Stimulated activated memory B cell treated with anti-CD40 and anti-IgM and Interleukin-4, amounts not matched to agents 10 μg/mL and 1 μg/mL and 100 μg/mL, for 72 hours (primary cell): Measurements from ENCODE around the gene LMTK2.

ENCODE experiments used
- ATAC-seq: fragments of 150-1000 bp; cut with Tn5 transposase; 2 replicates; pipeline ENCODE4 v1.10.0; 2021
- H3K27ac Mint-ChIP-seq: one replicate; pipeline ENCODE4 v1.8.0; 2022; ENCODE audit warnings: mild to moderate bottlenecking, mixed read lengths
- H3K27me3 Mint-ChIP-seq: one replicate; pipeline ENCODE4 v1.8.0; 2022; ENCODE audit warnings: mixed read lengths
- H3K36me3 Mint-ChIP-seq: one replicate; pipeline ENCODE4 v1.8.0; 2022; ENCODE audit warnings: mixed read lengths
- H3K4me1 Mint-ChIP-seq: one replicate; pipeline ENCODE4 v1.8.0; 2022; ENCODE audit warnings: mixed read lengths
- H3K4me3 Mint-ChIP-seq: one replicate; pipeline ENCODE4 v1.8.0; 2022; ENCODE audit warnings: mild to moderate bottlenecking, moderate library complexity, mixed read lengths
- H3K9me3 Mint-ChIP-seq: one replicate; pipeline ENCODE4 v1.8.0; 2022; ENCODE audit warnings: mixed read lengths

The LMTK2 gene

DNA sequence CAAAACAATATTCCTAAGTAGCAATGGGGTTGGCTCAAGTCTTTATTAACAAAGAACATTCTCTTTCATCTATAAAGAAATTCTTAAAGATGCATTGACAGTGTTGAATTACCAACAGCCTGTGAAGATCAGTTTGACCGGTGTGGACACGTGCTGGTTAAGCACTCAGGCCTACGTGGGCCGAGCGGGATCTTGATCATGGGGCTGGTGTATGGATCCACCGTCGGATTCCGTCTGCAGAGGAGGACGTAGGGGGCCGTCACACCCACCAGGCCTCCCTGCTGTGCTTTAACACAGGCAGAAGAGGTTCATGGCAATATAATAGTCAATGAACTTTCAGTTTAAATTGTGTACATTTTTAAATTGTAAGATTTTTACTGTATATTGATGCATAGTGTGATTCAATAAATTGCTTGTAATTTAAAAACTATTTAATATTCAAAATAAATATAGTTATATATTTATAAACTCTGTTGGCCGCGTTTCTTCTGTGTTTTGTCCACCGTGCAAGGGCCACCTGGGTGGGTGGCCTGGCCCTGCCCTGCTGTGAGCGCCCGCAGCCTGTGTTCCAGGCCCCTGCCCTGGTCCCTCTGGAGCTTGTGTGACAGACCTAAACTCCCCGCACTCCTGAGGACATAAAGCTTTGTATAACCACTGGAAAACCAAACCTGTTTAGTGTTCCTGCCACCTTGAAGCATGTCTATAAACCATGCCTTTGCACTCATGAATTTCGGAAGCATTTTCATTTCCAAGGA, 102.7 kb downstream of the LMTK2 start:
- Mint-ChIP-seq H3K36me3 (peaks cover 33% of the 10 kb centered on the region), H3K27me3 (peaks cover 65% of the 10 kb centered on the region), H3K9me3 (no peaks in the 10 kb centered on the region), H3K4me1 (peaks cover 15% of the 10 kb centered on the region), H3K4me3 (no peak overlapping the region), H3K27ac (no peak overlapping the region)
- ATAC-seq = no peak

GRCh38 chr7:98210513-98211220, 104.0 kb downstream of the LMTK2 start:
- peaks cover 15% of the 10 kb centered on the region for H3K4me1 Mint-ChIP-seq
- no peak overlapping the region for H3K27ac Mint-ChIP-seq
- H3K9me3 Mint-ChIP-seq = no peaks in the 10 kb centered on the region
- peaks cover 26% of the 10 kb centered on the region for H3K36me3 Mint-ChIP-seq
- H3K4me3 Mint-ChIP-seq = peak overlapping the region; percentile 21
- H3K27me3 Mint-ChIP-seq = peaks cover 53% of the 10 kb centered on the region
- ATAC-seq = no peak

- peaks cover 26% of the 10 kb centered on the region for H3K36me3 Mint-ChIP-seq
- H3K27ac Mint-ChIP-seq = no peak within 1 kb of the TSS
- H3K4me3 Mint-ChIP-seq = peak within 1 kb of the TSS; percentile 36
- ATAC-seq = peak; percentile 21
- H3K9me3 Mint-ChIP-seq = no peaks in the 10 kb centered on the region
- H3K4me1 Mint-ChIP-seq = peaks cover 15% of the 10 kb centered on the region
- H3K27me3 Mint-ChIP-seq = peaks cover 53% of the 10 kb centered on the region
Observed at GRCh38 chr7:98211221-98211675, 104.6 kb downstream of the LMTK2 start, which contains the start of gene BHLHA15. Gene BHLHA15 (plus strand): TSS chr7:98211439. CDS start chr7:98212310, 871 bp downstream.

DNA sequence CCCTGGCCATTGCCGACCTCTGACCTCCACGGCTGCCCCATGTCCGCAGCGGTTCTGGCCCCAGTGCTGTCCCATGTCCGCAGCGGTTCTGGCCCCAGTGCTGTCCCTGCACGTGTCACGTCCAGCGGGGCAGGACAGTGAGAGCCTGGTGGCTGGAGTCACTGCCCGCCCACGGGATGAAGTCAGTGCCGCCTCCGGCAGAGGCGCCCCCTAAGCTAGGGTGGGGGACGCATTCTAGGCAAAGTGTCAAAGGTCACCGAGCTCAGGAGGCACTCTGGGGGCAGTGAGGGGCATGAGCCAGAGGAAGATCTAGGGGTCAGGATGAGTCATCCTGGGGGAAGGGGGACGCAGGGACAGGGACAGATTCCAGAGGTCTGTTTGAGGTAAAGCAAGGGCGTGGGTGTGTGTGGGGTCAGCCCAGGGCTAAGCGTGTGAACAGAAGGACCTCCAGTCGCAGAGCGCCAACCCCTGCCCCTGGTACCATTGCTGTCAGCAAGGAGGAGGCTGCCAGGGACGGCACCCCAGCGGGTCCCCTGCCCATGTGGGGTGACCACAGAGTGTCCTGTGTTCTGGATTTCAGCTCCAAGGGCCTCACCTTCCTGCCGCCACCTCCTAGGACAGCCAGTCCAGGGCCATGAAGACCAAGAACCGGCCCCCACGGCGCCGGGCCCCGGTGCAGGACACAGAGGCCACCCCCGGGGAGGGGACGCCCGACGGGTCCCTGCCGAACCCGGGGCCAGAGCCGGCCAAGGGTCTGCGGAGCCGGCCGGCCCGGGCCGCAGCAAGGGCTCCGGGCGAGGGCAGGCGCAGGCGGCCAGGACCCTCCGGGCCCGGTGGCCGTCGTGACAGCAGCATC, 105.2 kb downstream of the LMTK2 start:
- Mint-ChIP-seq H3K4me1 (peaks cover 15% of the 10 kb centered on the region), H3K4me3 (peak overlapping the region; percentile 36), H3K27ac (no peak overlapping the region)

DNA sequence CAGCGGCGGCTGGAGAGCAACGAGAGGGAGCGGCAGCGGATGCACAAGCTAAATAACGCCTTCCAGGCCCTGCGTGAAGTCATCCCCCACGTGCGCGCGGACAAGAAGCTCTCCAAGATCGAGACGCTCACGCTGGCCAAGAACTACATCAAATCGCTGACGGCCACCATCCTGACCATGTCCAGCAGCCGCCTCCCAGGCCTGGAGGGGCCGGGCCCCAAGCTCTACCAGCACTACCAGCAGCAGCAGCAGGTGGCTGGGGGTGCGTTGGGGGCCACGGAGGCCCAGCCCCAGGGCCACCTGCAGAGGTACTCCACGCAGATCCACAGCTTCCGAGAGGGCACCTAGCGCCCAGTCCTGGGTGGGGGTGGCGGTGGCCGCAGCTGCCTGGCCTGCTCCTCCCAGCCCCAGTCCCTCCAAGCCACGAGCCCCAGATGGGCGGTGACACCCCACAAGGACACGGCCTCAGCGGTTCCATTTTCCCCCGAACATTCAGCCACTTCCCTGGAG, 105.9 kb downstream of the LMTK2 start:
- Mint-ChIP-seq H3K27me3 (peaks cover 40% of the 10 kb centered on the region), H3K27ac (no peak overlapping the region), H3K4me1 (peaks cover 15% of the 10 kb centered on the region), H3K4me3 (no peak overlapping the region), H3K36me3 (peaks cover 26% of the 10 kb centered on the region), H3K9me3 (no peaks in the 10 kb centered on the region)
- no peak for ATAC-seq

More for the DNA sequence above, 105.2 kb downstream of the LMTK2 start:
- Mint-ChIP-seq H3K9me3 (no peaks in the 10 kb centered on the region), H3K36me3 (peaks cover 26% of the 10 kb centered on the region), H3K27me3 (peaks cover 46% of the 10 kb centered on the region)
- ATAC-seq = peak; percentile 51

DNA sequence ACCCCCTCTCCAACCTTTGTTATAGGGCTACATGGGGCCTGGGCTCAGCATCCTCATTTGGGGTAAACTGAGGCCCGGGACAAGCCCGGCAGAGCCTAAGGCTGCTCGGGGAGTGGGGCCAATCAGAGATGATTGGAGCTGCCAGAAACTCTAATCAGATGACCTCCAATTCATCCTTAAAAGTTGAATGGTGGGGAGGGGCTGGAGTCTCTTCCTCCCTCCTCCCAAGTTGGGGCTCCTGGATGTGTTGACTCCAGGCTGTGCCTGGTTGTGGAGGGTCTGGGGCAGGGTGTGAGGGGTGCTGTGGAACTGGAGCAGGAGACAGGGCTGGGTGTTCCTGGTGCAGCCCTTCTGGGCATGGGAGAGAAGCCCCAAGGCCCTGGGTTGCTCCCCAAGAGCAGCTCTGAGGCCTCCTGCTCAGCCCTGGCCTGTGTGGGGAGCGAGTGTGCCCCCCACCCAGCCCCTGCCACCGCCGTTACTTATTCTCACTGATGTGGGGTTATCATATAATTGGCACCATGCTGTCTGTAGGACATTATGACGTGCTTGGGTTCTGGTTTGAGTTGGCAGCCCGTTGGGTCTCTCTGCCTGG, 106.7 kb downstream of the LMTK2 start:
- no peak overlapping the region for H3K4me3 Mint-ChIP-seq
- no peak for ATAC-seq
- H3K9me3 Mint-ChIP-seq = no peaks in the 10 kb centered on the region
- H3K4me1 Mint-ChIP-seq = peaks cover 21% of the 10 kb centered on the region
- peaks cover 40% of the 10 kb centered on the region for H3K27me3 Mint-ChIP-seq
- H3K27ac Mint-ChIP-seq = no peak overlapping the region
- H3K36me3 Mint-ChIP-seq = peaks cover 31% of the 10 kb centered on the region

- Mint-ChIP-seq H3K27ac (no peak overlapping the region), H3K4me3 (no peak overlapping the region), H3K27me3 (peaks cover 40% of the 10 kb centered on the region)
Observed at GRCh38 chr7:98213888-98214810, 107.5 kb downstream of the LMTK2 start.

GRCh38 chr7:98214811-98215321, 108.2 kb downstream of the LMTK2 start:
- Mint-ChIP-seq H3K9me3 (no peaks in the 10 kb centered on the region), H3K27me3 (peaks cover 36% of the 10 kb centered on the region), H3K36me3 (peaks cover 40% of the 10 kb centered on the region), H3K27ac (no peak overlapping the region), H3K4me3 (no peak overlapping the region), H3K4me1 (peaks cover 33% of the 10 kb centered on the region)
- no peak for ATAC-seq

More at GRCh38 chr7:98213888-98214810, 107.5 kb downstream of the LMTK2 start:
- Mint-ChIP-seq H3K9me3 (no peaks in the 10 kb centered on the region), H3K36me3 (peaks cover 37% of the 10 kb centered on the region), H3K4me1 (peaks cover 29% of the 10 kb centered on the region)
- ATAC-seq = no peak

- no peaks in the 10 kb centered on the region for H3K9me3 Mint-ChIP-seq
- peaks cover 40% of the 10 kb centered on the region for H3K36me3 Mint-ChIP-seq
- ATAC-seq = no peak
- H3K27me3 Mint-ChIP-seq = peaks cover 29% of the 10 kb centered on the region
- H3K4me1 Mint-ChIP-seq = peaks cover 28% of the 10 kb centered on the region
- H3K27ac Mint-ChIP-seq = no peak overlapping the region
- H3K4me3 Mint-ChIP-seq = no peak overlapping the region
Observed at GRCh38 chr7:98215561-98216495, 109.2 kb downstream of the LMTK2 start.

DNA sequence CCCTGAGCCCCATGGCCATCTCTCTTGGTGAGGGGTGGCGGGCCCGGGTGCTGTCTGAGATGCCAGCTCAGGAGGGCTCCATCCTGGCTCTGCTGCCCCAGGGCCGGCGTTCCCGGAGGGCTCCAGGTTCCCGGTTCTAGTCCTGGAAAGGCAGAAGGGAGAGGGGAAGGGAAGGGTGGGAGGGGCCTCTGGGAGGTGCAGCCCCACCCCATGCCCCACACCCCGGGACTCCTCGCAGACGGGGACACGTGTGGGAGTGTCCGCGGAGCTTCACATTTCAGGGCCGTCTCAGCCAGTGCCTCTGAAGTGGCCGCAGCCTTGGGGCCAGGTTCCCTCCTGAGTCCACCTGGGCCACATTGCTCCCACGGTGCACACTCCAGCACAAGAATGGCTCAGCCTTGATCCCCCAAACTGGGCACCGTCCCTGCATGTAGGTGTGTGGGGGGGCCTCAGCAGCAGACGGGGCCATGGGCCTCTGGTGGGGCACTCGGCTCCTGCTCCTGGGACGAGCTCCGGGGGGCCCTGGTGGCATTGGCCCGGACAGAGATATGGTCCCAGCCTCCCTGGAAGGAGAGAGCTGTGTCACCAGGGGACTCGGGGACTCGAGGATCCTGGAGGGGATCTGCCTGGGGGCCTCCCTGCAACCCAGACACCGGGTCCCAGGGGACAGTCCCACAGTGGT, 110.4 kb downstream of the LMTK2 start:
- H3K9me3 Mint-ChIP-seq = no peaks in the 10 kb centered on the region
- H3K36me3 Mint-ChIP-seq = peaks cover 49% of the 10 kb centered on the region
- no peak overlapping the region for H3K4me3 Mint-ChIP-seq
- H3K4me1 Mint-ChIP-seq = peaks cover 23% of the 10 kb centered on the region
- H3K27ac Mint-ChIP-seq = no peak overlapping the region
- H3K27me3 Mint-ChIP-seq = peaks cover 21% of the 10 kb centered on the region
- ATAC-seq = no peak

- H3K36me3 Mint-ChIP-seq = peaks cover 51% of the 10 kb centered on the region
- peaks cover 13% of the 10 kb centered on the region for H3K27me3 Mint-ChIP-seq
Observed at GRCh38 chr7:98217623-98218582, 111.2 kb downstream of the LMTK2 start.

More at GRCh38 chr7:98217623-98218582, 111.2 kb downstream of the LMTK2 start:
- no peak for ATAC-seq
- Mint-ChIP-seq H3K4me3 (no peak overlapping the region), H3K9me3 (no peaks in the 10 kb centered on the region), H3K4me1 (peaks cover 23% of the 10 kb centered on the region), H3K27ac (no peak overlapping the region)
